SKM-1 (cell line): ENCODE data around the gene CPN1.
"Not testable (repeated sequence)": the region's sequence is repeated elsewhere in the genome, so short reads cannot be mapped to it uniquely, and the experiment has no call there.

Experiments
- DNase-seq: peaks from one replicate; lab custom pipeline; 2025; ENCODE audit not compliant: unreplicated experiment; lab: John Stamatoyannopoulos, UW

The CPN1 gene

GRCh38 chr10:100025576-100025975 lies 56.1 kb downstream of the CPN1 start:
- DNase-seq, result no peak

- no peak for DNase-seq
Observed at GRCh38 chr10:100024748-100025147, 56.9 kb downstream of the CPN1 start.

- DNase-seq, result no peak
Observed at GRCh38 chr10:100022403-100022802, 59.3 kb downstream of the CPN1 start.

- DNase-seq, result no peak
Observed at GRCh38 chr10:100021322-100021721, 60.3 kb downstream of the CPN1 start.

GRCh38 chr10:100020886-100021253 lies 60.8 kb downstream of the CPN1 start:
- DNase-seq, result no peak

- no peak for DNase-seq
Observed at GRCh38 chr10:100020142-100020885, 61.4 kb downstream of the CPN1 start.

- DNase-seq, result no peak
Observed at GRCh38 chr10:100019787-100020141, 61.9 kb downstream of the CPN1 start.

- DNase-seq, result no peak
Observed at GRCh38 chr10:100014071-100014762, 67.5 kb downstream of the CPN1 start.

- no peak for DNase-seq
Observed at GRCh38 chr10:100013621-100014020, 68.0 kb downstream of the CPN1 start.

- not testable (repeated sequence) for DNase-seq
Observed at GRCh38 chr10:100011906-100012305, 69.8 kb downstream of the CPN1 start.

GRCh38 chr10:100009793-100010676 lies 71.6 kb downstream of the CPN1 start, which contains the start of gene DNMBP:
Gene DNMBP, minus strand, starts transcription at chr10:100009947. Its CDS starts 37,823 bp downstream, at chr10:99972124.
- DNase-seq, result peak; percentile 29

GRCh38 chr10:100009283-100009792 lies 72.3 kb downstream of the CPN1 start:
- DNase-seq, result no peak

- DNase-seq, result no peak
Observed at GRCh38 chr10:100008708-100009282, 72.9 kb downstream of the CPN1 start.

- no peak for DNase-seq
Observed at GRCh38 chr10:100008142-100008522, 73.5 kb downstream of the CPN1 start.

GRCh38 chr10:100007231-100008141 lies 74.2 kb downstream of the CPN1 start:
- DNase-seq, result no peak

GRCh38 chr10:100006243-100006886 lies 75.3 kb downstream of the CPN1 start:
- peak; percentile 24 for DNase-seq

- no peak for DNase-seq
Observed at GRCh38 chr10:100004805-100005510, 76.7 kb downstream of the CPN1 start.

GRCh38 chr10:100000109-100000644 lies 81.5 kb downstream of the CPN1 start:
- DNase-seq, result no peak
